Heart right ventricle (tissue), 16 donors: ENCODE data around the gene TARS1. TPM values are rescaled to one million over a fixed set of nuclear protein-coding genes. Genes with fewer than 3 reads are reported as not detected.

Experiments
- ATAC-seq, 8 donors: fragments of 200-7000 bp; cut with Tn5 transposase; one replicate each; pipeline ENCODE4 v1.9.1; 2020; ENCODE audit warnings: mild to moderate bottlenecking in 8 of 8, moderate library complexity in 8 of 8, moderate number of reproducible peaks in 1 of 8
- DNase-seq, 2 donors: peaks; one replicate each; pipeline ENCODE4 v3.0.0-alpha.2; 2020
- H3K27ac ChIP-seq, 10 donors: fragments of 200-600 bp; sonication (generic) in 2 of 10; one replicate each; pipeline versions ENCODE4 v1.5.0 to v1.8.0; 2020 to 2022; ENCODE audit warnings: mild to moderate bottlenecking in 3 of 10
- H3K27me3 ChIP-seq, 7 donors: fragments of 200-600 bp; one replicate each; pipeline ENCODE4 v1.8.0; 2021 to 2022; ENCODE audit warnings: mild to moderate bottlenecking in 2 of 7
- H3K36me3 ChIP-seq, 9 donors: fragments of 200-600 bp; sonication (generic) in 1 of 9; one replicate each; pipeline versions ENCODE4 v1.5.0 to v1.8.0; 2020 to 2022; ENCODE audit warnings: mild to moderate bottlenecking in 2 of 9
- H3K4me1 ChIP-seq, 9 donors: fragments of 200-600 bp; sonication (generic) in 1 of 9; one replicate each; pipeline versions ENCODE4 v1.5.0 to v1.8.0; 2020 to 2022; ENCODE audit warnings: mild to moderate bottlenecking in 4 of 9
- H3K4me3 ChIP-seq, 10 donors: fragments of 200-600 bp; sonication (generic) in 2 of 10; one replicate each; pipeline versions ENCODE4 v1.5.0 to v1.8.0; 2020 to 2022; ENCODE audit warnings: mild to moderate bottlenecking in 7 of 10, moderate library complexity in 2 of 10
- H3K9me3 ChIP-seq, 11 donors: fragments of 200-600 bp in 10 of 11; sonication (generic) in 2 of 11; one replicate each; pipeline versions ENCODE4 v1.5.0 to v1.8.0; 2013 to 2022; ENCODE audit warnings: mild to moderate bottlenecking in 2 of 11, control low read depth in 1 of 11, moderate library complexity in 1 of 11
- WGBS, 2 donors: extraction: QIAGEN DNeasy Blood & Tissue Kit; methylation state at CpG; one replicate each; pipeline ENCODE4 v1.1.7; 2013; ENCODE audit warnings: inconsistent platforms in 1 of 2; 5-methylcytosine and 5-hydroxymethylcytosine counted together
- intact Hi-C, 10 donors: fragments of 100-400 bp; cut with DNase I; formaldehyde crosslinking; loops; one replicate each; pipeline versions ENCODE4 v1.11.1 to v1.14.2; 2022
- polyA plus RNA-seq, 2 donors: library from polyadenylated mRNA; stranded (reverse); fragments of 200-250 nt; gene quantifications; one replicate each; pipeline ENCODE4 v1.2.3, GENCODE V29; 2013
- total RNA-seq, 10 donors: library from RNA; stranded (reverse); fragmentation: NEBNext Ultra II Directional in 3 of 10; extraction: Animal tissue kit (Norgen Biotek cat#: 25700) in 3 of 10; gene quantifications; one replicate each; pipeline versions ENCODE4 v1.2.1 to v1.2.4, GENCODE V29; 2021 to 2023
- TF ChIP-seq, protein P1 (sequence below), 9 donors: fragments of 200-600 bp; sonication (generic) in 2 of 9; IDR thresholded peaks; one replicate each; pipeline versions ENCODE4 v1.5.0 to v1.8.0; 2021 to 2022; ENCODE audit warnings: antibody characterized with exemption in 9 of 9, mild to moderate bottlenecking in 5 of 9, moderate library complexity in 1 of 9
- donor health status: Arrhythmogenic right ventricular cardiomyopathy.
- donor health status: ischemic (EF 13 %, LVEDD 7.1; RV severe dilation, severe dysfunction).
- donor health status: healthy with polysubstance abuse.
- donor health status: DM: no; HTN: yes; CAD: no.
- donor health status: DM: no; HTN: no; CAD: no.
- donor health status: ischemic (EF 25% LVEDD 6.9; RV normal size, moderate dysfunction).
- donor health status: ischemic (EF 25% LVEDD 5.7; RV mildly dilated, moderate dysfunction).
- donor health status: healthy.
- donor health status: DM: yes; HTN: yes; CAD: no.
- donor health status: Ischemic cardiomyopathy.
- donor health status: ischemic (EF 35%, LVEDD 5.7; RV mildly dilated, moderate dysfunction).
- donor health status: nonischemic (EF 11% LVEDD 7.7; RV severe dilation, severe dysfunction).
- donor health status: DM: yes; HTN: yes; CAD: no.
- donor health status: PGD.
- donor health status: ischemic (EF 29% LVEDD 5.4; RV normal size, mild dysfunction).
- donor health status: nonischemic (EF 23%, LVEDD 6.1; RV moderate dilation, normal function).

Gene TARS1
- total and polyA plus RNA-seq, 12 donors = 59.3 to 97.8 (median 73.4) TPM

DNA sequence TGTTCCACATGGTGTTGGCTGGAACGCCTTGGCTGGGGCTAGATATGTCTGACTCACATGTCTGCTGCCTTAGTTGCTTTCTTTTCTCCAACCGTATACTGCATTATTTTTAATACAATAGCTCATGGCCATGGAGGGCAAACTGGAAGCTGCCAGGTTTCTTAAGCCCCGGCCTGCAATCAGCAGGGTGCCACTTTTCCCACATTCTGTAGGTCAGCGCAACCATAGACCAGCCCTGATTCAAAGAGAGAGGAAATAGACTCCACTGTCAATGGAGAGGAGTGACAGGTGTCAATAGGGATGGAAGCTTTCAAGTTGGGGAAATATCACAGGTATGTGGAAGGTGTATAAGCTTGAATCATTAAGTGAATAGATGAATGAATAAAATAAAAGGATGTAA, 60.5 kb downstream of the TARS1 start:
- TF ChIP-seq, protein P1, sequence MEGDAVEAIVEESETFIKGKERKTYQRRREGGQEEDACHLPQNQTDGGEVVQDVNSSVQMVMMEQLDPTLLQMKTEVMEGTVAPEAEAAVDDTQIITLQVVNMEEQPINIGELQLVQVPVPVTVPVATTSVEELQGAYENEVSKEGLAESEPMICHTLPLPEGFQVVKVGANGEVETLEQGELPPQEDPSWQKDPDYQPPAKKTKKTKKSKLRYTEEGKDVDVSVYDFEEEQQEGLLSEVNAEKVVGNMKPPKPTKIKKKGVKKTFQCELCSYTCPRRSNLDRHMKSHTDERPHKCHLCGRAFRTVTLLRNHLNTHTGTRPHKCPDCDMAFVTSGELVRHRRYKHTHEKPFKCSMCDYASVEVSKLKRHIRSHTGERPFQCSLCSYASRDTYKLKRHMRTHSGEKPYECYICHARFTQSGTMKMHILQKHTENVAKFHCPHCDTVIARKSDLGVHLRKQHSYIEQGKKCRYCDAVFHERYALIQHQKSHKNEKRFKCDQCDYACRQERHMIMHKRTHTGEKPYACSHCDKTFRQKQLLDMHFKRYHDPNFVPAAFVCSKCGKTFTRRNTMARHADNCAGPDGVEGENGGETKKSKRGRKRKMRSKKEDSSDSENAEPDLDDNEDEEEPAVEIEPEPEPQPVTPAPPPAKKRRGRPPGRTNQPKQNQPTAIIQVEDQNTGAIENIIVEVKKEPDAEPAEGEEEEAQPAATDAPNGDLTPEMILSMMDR (IDR thresholded peaks at IDR 0.05) = no peak
- Histone ChIP-seq H3K4me1 (no peaks in the 10 kb centered on the region), H3K9me3 (no peaks in the 10 kb centered on the region), H3K4me3 (no peak overlapping the region), H3K27me3 (no peaks in the 10 kb centered on the region), H3K27ac (no peak overlapping the region), H3K36me3 (no peaks in the 10 kb centered on the region)
- intact Hi-C loops = no loop called here
- DNase-seq (no peak), ATAC-seq (no peak)
- 95 to 98% methylated on average over 4 of the region's 4 CpGs for WGBS, 2 donors

DNA sequence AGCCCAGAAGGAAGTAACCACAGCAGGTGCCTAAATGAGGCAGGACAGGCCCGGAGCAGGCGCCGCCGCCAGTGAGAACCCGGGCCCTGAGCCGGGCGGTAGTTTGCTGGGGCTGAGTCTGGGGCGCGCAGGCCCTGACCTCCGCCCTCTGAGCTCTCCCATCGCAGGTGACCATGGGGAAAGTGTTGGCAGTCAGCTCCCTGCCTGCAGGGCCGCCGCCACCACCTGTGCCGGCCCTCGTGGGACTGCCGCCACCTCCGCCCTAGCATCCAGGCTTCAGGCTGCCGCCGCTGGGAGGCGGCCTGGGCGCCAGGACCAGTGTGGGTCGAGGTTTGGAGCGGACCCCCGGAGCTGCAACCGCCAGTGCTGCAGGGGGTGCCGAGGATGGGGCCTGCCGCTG, 61.1 kb downstream of the TARS1 start:
- ATAC-seq (no peak), DNase-seq (no peak)
- no peak overlapping the region for H3K27ac ChIP-seq
- intact Hi-C loops = no loop called here
- no peaks in the 10 kb centered on the region for H3K4me1 ChIP-seq
- H3K9me3 ChIP-seq = no peaks in the 10 kb centered on the region
- H3K27me3 ChIP-seq = no peaks in the 10 kb centered on the region
- H3K36me3 ChIP-seq = no peaks in the 10 kb centered on the region
- TF ChIP-seq, protein P1 (IDR thresholded peaks at IDR 0.05) = no peak
- WGBS, 2 donors = 90 to 92% methylated on average over 27 of the region's 27 CpGs
- H3K4me3 ChIP-seq = no peak overlapping the region

DNA sequence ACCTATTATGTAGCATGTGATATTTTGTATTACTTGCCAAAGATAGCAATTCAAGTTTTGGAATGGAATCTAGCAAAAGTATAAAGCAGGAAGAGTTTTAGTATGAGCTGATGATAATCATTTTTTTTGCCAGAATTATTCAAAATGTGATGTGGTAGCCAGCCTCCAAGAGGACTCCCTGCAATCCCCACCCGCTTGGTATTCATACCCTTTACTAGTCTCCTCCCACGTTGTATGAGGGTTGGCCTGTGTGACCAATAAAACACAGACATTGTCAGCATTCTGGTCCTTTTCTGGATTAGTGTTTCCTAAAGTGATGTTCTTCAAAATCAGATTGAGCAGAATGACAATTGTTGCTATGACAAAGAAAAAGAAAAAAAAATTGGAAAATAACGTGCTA, 63.8 kb downstream of the TARS1 start:
- Histone ChIP-seq H3K27ac (no peak overlapping the region), H3K9me3 (no peaks in the 10 kb centered on the region), H3K4me3 (no peak overlapping the region), H3K36me3 (no peaks in the 10 kb centered on the region), H3K4me1 (no peaks in the 10 kb centered on the region), H3K27me3 (no peaks in the 10 kb centered on the region)
- TF ChIP-seq, protein P1 (IDR thresholded peaks at IDR 0.05) = no peak
- no peak for DNase-seq
- intact Hi-C loops = no loop called here
- WGBS, 2 donors = 83 to 84% methylated on average over 3 of the region's 3 CpGs
- no peak for ATAC-seq

DNA sequence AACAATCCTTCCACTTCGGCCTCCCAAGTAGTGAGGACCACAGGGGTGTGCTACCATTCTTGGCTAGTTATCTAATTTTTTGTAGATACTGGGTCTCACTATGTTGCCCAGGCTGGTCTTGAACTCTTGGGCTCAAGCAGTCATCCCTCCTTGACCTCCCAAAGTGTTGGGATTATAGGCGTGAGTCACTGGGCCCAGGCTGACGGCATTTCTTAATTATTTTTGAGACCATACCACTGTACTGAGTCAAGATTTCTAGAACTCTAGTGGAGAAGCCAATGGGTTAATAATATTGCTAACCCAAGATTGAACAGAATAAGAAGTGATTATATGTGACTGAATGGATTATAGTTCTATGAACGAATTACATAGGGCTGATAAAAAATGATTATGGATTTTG, 66.7 kb downstream of the TARS1 start:
- no peak for DNase-seq
- intact Hi-C loops = no loop called here
- 95 to 96% methylated on average over 4 of the region's 4 CpGs for WGBS, 2 donors
- Histone ChIP-seq H3K27ac (no peak overlapping the region), H3K4me3 (no peak overlapping the region), H3K4me1 (no peaks in the 10 kb centered on the region), H3K9me3 (no peaks in the 10 kb centered on the region), H3K36me3 (no peaks in the 10 kb centered on the region), H3K27me3 (no peaks in the 10 kb centered on the region)
- TF ChIP-seq, protein P1 (IDR thresholded peaks at IDR 0.05) = no peak
- ATAC-seq = no peak

DNA sequence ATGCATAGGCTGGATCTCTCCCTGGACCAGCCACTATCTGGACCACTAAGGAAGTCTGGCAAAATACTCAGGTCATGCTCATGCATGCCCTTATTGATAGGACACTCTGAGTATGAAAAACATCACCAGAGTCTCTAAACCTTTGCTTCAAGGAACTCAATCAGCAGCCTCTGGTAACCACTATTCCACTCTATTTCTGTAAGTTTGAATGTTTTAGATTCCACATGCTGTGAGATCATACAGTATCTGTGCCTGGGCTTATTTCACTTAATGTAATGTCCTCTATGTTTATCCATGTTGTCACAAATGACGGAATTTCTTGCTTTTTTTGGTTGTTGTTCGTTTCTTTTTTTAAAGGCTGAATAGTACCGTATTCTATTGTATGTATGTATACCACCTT, 68.3 kb downstream of the TARS1 start:
- ATAC-seq = no peak
- H3K9me3 ChIP-seq = no peaks in the 10 kb centered on the region
- H3K36me3 ChIP-seq = no peaks in the 10 kb centered on the region
- 80 to 82% methylated on average over 3 of the region's 3 CpGs for WGBS, 2 donors
- no peak overlapping the region for H3K27ac ChIP-seq
- no peaks in the 10 kb centered on the region for H3K27me3 ChIP-seq
- no peak for DNase-seq
- H3K4me3 ChIP-seq = no peak overlapping the region
- no peaks in the 10 kb centered on the region for H3K4me1 ChIP-seq
- intact Hi-C loops = no loop called here
- TF ChIP-seq, protein P1 (IDR thresholded peaks at IDR 0.05) = no peak
